Ishikawa (cell line): ENCODE results near the gene INPP5F.

Experiments
- EP300 ChIP-seq: IDR thresholded peaks from 2 replicates; pipeline ENCODE4 v1.6.1; 2012; ENCODE audit warnings: borderline replicate concordance
- RAD21 ChIP-seq: IDR thresholded peaks from 2 replicates; pipeline ENCODE4 v1.6.1; 2012; ENCODE audit warnings: low read depth
- TEAD4 ChIP-seq: IDR thresholded peaks from 2 replicates; pipeline ENCODE4 v1.6.1; 2012
- ZBTB7A ChIP-seq: IDR thresholded peaks from 2 replicates; pipeline ENCODE4 v1.6.1; 2012; ENCODE audit warnings: low read depth

GRCh38 chr10:119679480-119679829, 46.4 kb upstream of the INPP5F start:
- no peak for TF ChIP-seq ZBTB7A
- TF ChIP-seq RAD21 = no peak
- TF ChIP-seq TEAD4 = no peak
- TF ChIP-seq EP300 = no peak
